GM18907 (cell line): Measurements from ENCODE around the gene C4orf54.

ENCODE experiments used
- ATAC-seq: cut with Tn5 transposase; IDR thresholded peaks from one replicate; pipeline ENCODE4 v1.9.1; 2021; ENCODE audit warnings: mild to moderate bottlenecking, moderate library complexity; ENCODE audit not compliant: unreplicated experiment

Gene C4orf54

GRCh38 chr4:99657798-99658197 lies at the start of gene C4orf54:
TSS of gene C4orf54 (minus strand) at chr4:99657828. CDS start at chr4:99654648, 3,180 bp downstream.
- no peak for ATAC-seq

- no peak for ATAC-seq
Observed at GRCh38 chr4:99705891-99706290, 48.3 kb upstream of the C4orf54 start.

- no peak for ATAC-seq
Observed at GRCh38 chr4:99696801-99697200, 39.2 kb upstream of the C4orf54 start.

- no peak for ATAC-seq
Observed at GRCh38 chr4:99693140-99693539, 35.5 kb upstream of the C4orf54 start.

GRCh38 chr4:99690990-99691389 lies 33.4 kb upstream of the C4orf54 start:
- ATAC-seq: no peak

- no peak for ATAC-seq
Observed at GRCh38 chr4:99690472-99690871, 32.8 kb upstream of the C4orf54 start.

GRCh38 chr4:99687120-99687519 lies 29.5 kb upstream of the C4orf54 start:
- ATAC-seq: no peak

- ATAC-seq: no peak
Observed at GRCh38 chr4:99685234-99685633, 27.6 kb upstream of the C4orf54 start.

- no peak for ATAC-seq
Observed at GRCh38 chr4:99683895-99684294, 26.3 kb upstream of the C4orf54 start.

GRCh38 chr4:99679976-99680375 lies 22.3 kb upstream of the C4orf54 start:
- ATAC-seq: no peak

- no peak for ATAC-seq
Observed at GRCh38 chr4:99679204-99679603, 21.6 kb upstream of the C4orf54 start.

- no peak for ATAC-seq
Observed at GRCh38 chr4:99677161-99677560, 19.5 kb upstream of the C4orf54 start.

- ATAC-seq: no peak
Observed at GRCh38 chr4:99670409-99671073, 12.9 kb upstream of the C4orf54 start.

- no peak for ATAC-seq
Observed at GRCh38 chr4:99669084-99669483, 11.5 kb upstream of the C4orf54 start.

- ATAC-seq: no peak
Observed at GRCh38 chr4:99668472-99668871, 10.8 kb upstream of the C4orf54 start.

GRCh38 chr4:99665983-99666382 lies 8.4 kb upstream of the C4orf54 start:
- ATAC-seq: no peak

GRCh38 chr4:99664716-99665115 lies 7.1 kb upstream of the C4orf54 start:
- ATAC-seq: no peak

- ATAC-seq: no peak
Observed at GRCh38 chr4:99661907-99662306, 4.3 kb upstream of the C4orf54 start.

GRCh38 chr4:99658666-99659065 lies 1.0 kb upstream of the C4orf54 start:
- ATAC-seq: no peak

- no peak for ATAC-seq
Observed at GRCh38 chr4:99655308-99656081, 2.1 kb downstream of the C4orf54 start.

- no peak for ATAC-seq
Observed at GRCh38 chr4:99654361-99654761, 3.3 kb downstream of the C4orf54 start.

GRCh38 chr4:99653916-99654315 lies 3.7 kb downstream of the C4orf54 start:
- ATAC-seq: no peak
